BE2C (cell line): ENCODE results near the gene RFX4.

ENCODE experiments used
- DNase-seq: peaks from one replicate; pipeline ENCODE4 v3.0.0-alpha.2; 2020
- H3K27me3 ChIP-seq: fragments of 250-450 bp; sonication (Bioruptor Pico); 2 replicates; pipeline ENCODE4 v1.5.1; 2020; ENCODE audit warnings: mild to moderate bottlenecking
- H3K36me3 ChIP-seq: fragments of 250-450 bp; sonication (Bioruptor Pico); 2 replicates; pipeline ENCODE4 v1.5.1; 2020; ENCODE audit warnings: mild to moderate bottlenecking
- H3K4me1 ChIP-seq: fragments of 250-450 bp; sonication (Bioruptor Pico); 2 replicates; pipeline ENCODE4 v1.5.1; 2020
- H3K4me3 ChIP-seq: 2 replicates; pipeline ENCODE4 v1.5.1; 2011; ENCODE audit warnings: low read depth, low read length
- H3K9me3 ChIP-seq: fragments of 250-450 bp; sonication (Bioruptor Pico); 2 replicates; pipeline ENCODE4 v1.5.1; 2020
- TF ChIP-seq, protein P1 (sequence below): IDR thresholded peaks from 2 replicates; pipeline ENCODE4 v1.5.1; 2012; ENCODE audit warnings: mild to moderate bottlenecking, low read depth, low read length

Gene RFX4

DNA sequence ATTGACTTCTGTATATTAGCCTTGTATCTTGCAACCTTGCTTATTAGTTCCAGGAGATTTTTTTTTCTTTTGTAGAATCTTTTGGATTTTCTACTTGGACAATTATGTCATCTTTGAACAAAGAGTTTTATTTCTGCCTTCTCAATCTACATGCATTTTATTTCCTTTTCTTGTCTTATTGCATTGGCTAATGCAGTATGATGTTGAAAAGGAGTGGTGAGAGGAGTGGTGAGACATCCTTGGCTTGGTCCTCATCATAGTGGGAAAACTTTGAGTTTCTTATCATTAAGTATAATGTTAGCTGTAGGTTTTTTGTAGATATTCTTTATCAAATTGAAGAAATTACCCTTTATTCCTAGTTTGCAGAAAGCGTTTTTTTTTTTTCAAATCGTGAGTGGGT lies 80.6 kb downstream of the RFX4 start:
- no peak for DNase-seq
- no peak overlapping the region for H3K4me3 ChIP-seq
- no peaks in the 10 kb centered on the region for H3K9me3 ChIP-seq
- no peaks in the 10 kb centered on the region for H3K4me1 ChIP-seq
- 0 out of 2 replicates have a peak, but pooled peaks cover 2% of the 10 kb centered on the region for H3K36me3 ChIP-seq
- TF ChIP-seq, protein P1, sequence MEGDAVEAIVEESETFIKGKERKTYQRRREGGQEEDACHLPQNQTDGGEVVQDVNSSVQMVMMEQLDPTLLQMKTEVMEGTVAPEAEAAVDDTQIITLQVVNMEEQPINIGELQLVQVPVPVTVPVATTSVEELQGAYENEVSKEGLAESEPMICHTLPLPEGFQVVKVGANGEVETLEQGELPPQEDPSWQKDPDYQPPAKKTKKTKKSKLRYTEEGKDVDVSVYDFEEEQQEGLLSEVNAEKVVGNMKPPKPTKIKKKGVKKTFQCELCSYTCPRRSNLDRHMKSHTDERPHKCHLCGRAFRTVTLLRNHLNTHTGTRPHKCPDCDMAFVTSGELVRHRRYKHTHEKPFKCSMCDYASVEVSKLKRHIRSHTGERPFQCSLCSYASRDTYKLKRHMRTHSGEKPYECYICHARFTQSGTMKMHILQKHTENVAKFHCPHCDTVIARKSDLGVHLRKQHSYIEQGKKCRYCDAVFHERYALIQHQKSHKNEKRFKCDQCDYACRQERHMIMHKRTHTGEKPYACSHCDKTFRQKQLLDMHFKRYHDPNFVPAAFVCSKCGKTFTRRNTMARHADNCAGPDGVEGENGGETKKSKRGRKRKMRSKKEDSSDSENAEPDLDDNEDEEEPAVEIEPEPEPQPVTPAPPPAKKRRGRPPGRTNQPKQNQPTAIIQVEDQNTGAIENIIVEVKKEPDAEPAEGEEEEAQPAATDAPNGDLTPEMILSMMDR: no peak
- peaks cover 15% of the 10 kb centered on the region for H3K27me3 ChIP-seq

DNA sequence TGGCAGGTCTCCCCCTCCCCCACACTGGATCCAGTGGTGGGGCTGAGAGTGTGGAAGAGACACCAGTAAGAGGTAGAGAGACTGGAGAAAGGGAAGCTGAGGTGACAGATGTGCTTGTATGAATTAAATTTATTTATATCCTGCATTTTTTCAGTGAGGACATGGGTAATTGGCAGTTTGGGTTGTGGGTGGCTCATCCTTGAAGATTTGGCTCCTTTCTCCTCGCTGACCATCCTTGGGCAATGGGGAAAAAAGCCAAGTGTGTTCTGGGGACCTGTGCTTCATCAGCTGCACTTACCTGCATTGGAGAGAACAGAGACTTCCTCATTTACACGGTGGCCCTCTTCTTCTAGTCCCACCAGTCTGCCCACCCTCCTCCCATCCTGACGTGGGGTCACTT lies 86.4 kb downstream of the RFX4 start:
- H3K27me3 ChIP-seq: peaks cover 27% of the 10 kb centered on the region
- H3K4me1 ChIP-seq: no peaks in the 10 kb centered on the region
- no peak for DNase-seq
- H3K36me3 ChIP-seq: no peaks in the 10 kb centered on the region
- H3K9me3 ChIP-seq: no peaks in the 10 kb centered on the region
- H3K4me3 ChIP-seq: no peak overlapping the region
- TF ChIP-seq, protein P1: no peak

- Histone ChIP-seq H3K4me3 (no peak overlapping the region), H3K9me3 (no peaks in the 10 kb centered on the region), H3K27me3 (peaks cover 27% of the 10 kb centered on the region), H3K4me1 (no peaks in the 10 kb centered on the region), H3K36me3 (no peaks in the 10 kb centered on the region)
- TF ChIP-seq, protein P1: no peak
- no peak for DNase-seq
Observed at GRCh38 chr12:106670131-106670530, 87.3 kb downstream of the RFX4 start.

- Histone ChIP-seq H3K4me3 (no peak overlapping the region), H3K4me1 (no peaks in the 10 kb centered on the region), H3K9me3 (no peaks in the 10 kb centered on the region), H3K27me3 (peaks cover 18% of the 10 kb centered on the region), H3K36me3 (no peaks in the 10 kb centered on the region)
- TF ChIP-seq, protein P1: no peak
- DNase-seq: no peak
Observed at GRCh38 chr12:106671840-106672239, 89.0 kb downstream of the RFX4 start.

- H3K4me3 ChIP-seq: no peak overlapping the region
- no peaks in the 10 kb centered on the region for H3K36me3 ChIP-seq
- peaks cover 15% of the 10 kb centered on the region for H3K27me3 ChIP-seq
- no peak for DNase-seq
- H3K9me3 ChIP-seq: no peaks in the 10 kb centered on the region
- no peaks in the 10 kb centered on the region for H3K4me1 ChIP-seq
- TF ChIP-seq, protein P1: no peak
Observed at GRCh38 chr12:106672314-106673025, 89.7 kb downstream of the RFX4 start.

DNA sequence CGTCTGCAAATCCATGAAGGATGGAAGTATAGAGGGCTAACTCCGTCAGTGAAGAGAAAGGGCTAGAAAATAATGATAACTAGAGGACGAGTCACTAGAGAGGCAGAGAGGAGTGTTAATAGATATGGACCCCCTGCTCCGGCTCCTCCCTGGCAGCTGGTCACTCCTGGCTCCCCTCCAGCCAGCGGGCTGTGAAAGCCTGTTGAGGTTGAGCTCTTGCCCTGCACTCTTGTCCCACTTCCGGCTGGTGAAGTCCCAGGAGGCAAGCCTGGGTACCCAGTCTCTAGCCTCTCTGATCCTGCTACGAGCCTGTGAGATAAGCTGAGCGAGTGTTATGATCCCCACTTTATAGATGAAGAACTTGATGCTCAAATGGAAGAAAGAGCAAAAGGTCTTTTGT lies 90.3 kb downstream of the RFX4 start:
- DNase-seq: peak; percentile 67
- Histone ChIP-seq H3K4me1 (no peaks in the 10 kb centered on the region), H3K27me3 (peaks cover 13% of the 10 kb centered on the region), H3K36me3 (no peaks in the 10 kb centered on the region), H3K9me3 (no peaks in the 10 kb centered on the region), H3K4me3 (no peak overlapping the region)
- TF ChIP-seq, protein P1: no peak
